Non-pigmented ciliary epithelial cell (primary cell): ENCODE data around the gene RNF217.
"Not testable (repeated sequence)": the region's sequence is repeated elsewhere in the genome, so short reads cannot be mapped to it uniquely, and the experiment has no call there.

Experiments used
- DNase-seq: peaks from one replicate; pipeline ENCODE4 v3.0.0-alpha.2; 2010; ENCODE audit warnings: low read depth

The RNF217 gene

GRCh38 chr6:125054331-125054730, 92.1 kb downstream of the RNF217 start:
- DNase-seq: no peak

GRCh38 chr6:125057392-125058246, 95.4 kb downstream of the RNF217 start:
- DNase-seq: no peak

GRCh38 chr6:125058546-125058945, 96.3 kb downstream of the RNF217 start:
- DNase-seq: no peak

GRCh38 chr6:125063307-125063706, 101.1 kb downstream of the RNF217 start:
- no peak for DNase-seq

- no peak for DNase-seq
These were observed 103.9 kb downstream of the RNF217 start for GRCh38 chr6:125066140-125066539.

- DNase-seq: peak; percentile 51
These were observed 104.7 kb downstream of the RNF217 start for GRCh38 chr6:125066964-125067363.

GRCh38 chr6:125067552-125067951, 105.3 kb downstream of the RNF217 start:
- DNase-seq: no peak

- no peak for DNase-seq
These were observed 110.8 kb downstream of the RNF217 start for GRCh38 chr6:125073071-125073470.

- no peak for DNase-seq
These were observed 111.9 kb downstream of the RNF217 start for GRCh38 chr6:125074120-125074519.

GRCh38 chr6:125075073-125075472, 112.8 kb downstream of the RNF217 start:
- not testable (repeated sequence) for DNase-seq

- no peak for DNase-seq
These were observed 113.7 kb downstream of the RNF217 start for GRCh38 chr6:125075741-125076481.

GRCh38 chr6:125076482-125076742, 114.2 kb downstream of the RNF217 start:
- no peak for DNase-seq

- no peak for DNase-seq
These were observed 115.2 kb downstream of the RNF217 start for GRCh38 chr6:125077453-125077852.

- no peak for DNase-seq
These were observed 116.5 kb downstream of the RNF217 start for GRCh38 chr6:125078602-125079321.

GRCh38 chr6:125082908-125083683, 120.9 kb downstream of the RNF217 start:
- no peak for DNase-seq

GRCh38 chr6:125083684-125083990, 121.4 kb downstream of the RNF217 start:
- DNase-seq: no peak

- DNase-seq: no peak
These were observed 124.5 kb downstream of the RNF217 start for GRCh38 chr6:125086716-125087115.

- DNase-seq: no peak
These were observed 126.7 kb downstream of the RNF217 start for GRCh38 chr6:125088963-125089362.

- no peak for DNase-seq
These were observed 132.3 kb downstream of the RNF217 start for GRCh38 chr6:125094563-125094962.

GRCh38 chr6:125095580-125096301, 133.5 kb downstream of the RNF217 start:
- no peak for DNase-seq

GRCh38 chr6:125097186-125097585, 134.9 kb downstream of the RNF217 start:
- no peak for DNase-seq

GRCh38 chr6:125098253-125098652, 136.0 kb downstream of the RNF217 start:
- no peak for DNase-seq
